Heart left ventricle (tissue), 13 donors: ENCODE measurements around the gene COX10.

Source experiments
- POLR2A ChIP-seq, 2 donors: fragments of 450-650 bp; IDR thresholded peaks; one replicate each; pipeline ENCODE4 v1.6.1; 2017; ENCODE audit warnings: antibody characterized with exemption in 2 of 2, mild to moderate bottlenecking in 2 of 2, moderate library complexity in 2 of 2
- TF ChIP-seq, protein P1 (sequence below), 12 donors: fragments of 200-600 bp; sonication (generic) in 4 of 12; IDR thresholded peaks; one replicate each; pipeline versions ENCODE4 v1.5.0 to v1.8.0; 2018 to 2022; ENCODE audit warnings: antibody characterized with exemption in 12 of 12, mild to moderate bottlenecking in 5 of 12
- donor health status: ischemic (EF 13 %, LVEDD 7.1; RV severe dilation, severe dysfunction).
- donor health status: DM: no; HTN: yes; CAD: no.
- donor health status: DM: no; HTN: no; CAD: no.
- donor health status: ischemic (EF 25% LVEDD 6.9; RV normal size, moderate dysfunction).
- donor health status: ischemic (EF 25% LVEDD 5.7; RV mildly dilated, moderate dysfunction).
- donor health status: ischemic (EF 35%, LVEDD 5.7; RV mildly dilated, moderate dysfunction).
- donor health status: nonischemic (EF 11% LVEDD 7.7; RV severe dilation, severe dysfunction).
- donor health status: DM: yes; HTN: yes; CAD: no.
- donor health status: PGD.
- donor health status: ischemic (EF 29% LVEDD 5.4; RV normal size, mild dysfunction).
- donor health status: nonischemic (EF 23%, LVEDD 6.1; RV moderate dilation, normal function).

DNA sequence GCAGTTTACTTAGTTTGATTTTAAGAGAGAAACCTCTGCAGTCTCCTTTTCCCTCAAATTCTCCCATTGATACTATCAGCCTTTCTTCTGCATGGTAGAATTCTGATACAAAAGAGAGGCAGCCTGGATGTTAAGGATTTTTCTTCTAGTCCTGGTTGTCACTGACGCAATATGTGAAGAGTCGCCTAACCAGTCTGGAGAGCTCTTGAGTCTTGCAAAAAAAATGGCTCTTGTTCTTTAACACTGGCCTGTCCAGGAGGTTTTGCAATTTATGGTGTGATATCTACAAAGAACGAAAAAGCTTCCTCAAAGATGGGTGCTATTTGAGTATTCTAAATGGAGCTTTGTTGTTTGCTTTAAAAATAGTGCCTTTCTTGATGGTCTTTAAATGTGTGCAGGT, 28.9 kb downstream of the COX10 start:
- TF ChIP-seq, protein P1, sequence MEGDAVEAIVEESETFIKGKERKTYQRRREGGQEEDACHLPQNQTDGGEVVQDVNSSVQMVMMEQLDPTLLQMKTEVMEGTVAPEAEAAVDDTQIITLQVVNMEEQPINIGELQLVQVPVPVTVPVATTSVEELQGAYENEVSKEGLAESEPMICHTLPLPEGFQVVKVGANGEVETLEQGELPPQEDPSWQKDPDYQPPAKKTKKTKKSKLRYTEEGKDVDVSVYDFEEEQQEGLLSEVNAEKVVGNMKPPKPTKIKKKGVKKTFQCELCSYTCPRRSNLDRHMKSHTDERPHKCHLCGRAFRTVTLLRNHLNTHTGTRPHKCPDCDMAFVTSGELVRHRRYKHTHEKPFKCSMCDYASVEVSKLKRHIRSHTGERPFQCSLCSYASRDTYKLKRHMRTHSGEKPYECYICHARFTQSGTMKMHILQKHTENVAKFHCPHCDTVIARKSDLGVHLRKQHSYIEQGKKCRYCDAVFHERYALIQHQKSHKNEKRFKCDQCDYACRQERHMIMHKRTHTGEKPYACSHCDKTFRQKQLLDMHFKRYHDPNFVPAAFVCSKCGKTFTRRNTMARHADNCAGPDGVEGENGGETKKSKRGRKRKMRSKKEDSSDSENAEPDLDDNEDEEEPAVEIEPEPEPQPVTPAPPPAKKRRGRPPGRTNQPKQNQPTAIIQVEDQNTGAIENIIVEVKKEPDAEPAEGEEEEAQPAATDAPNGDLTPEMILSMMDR (IDR thresholded peaks at IDR 0.05), result no peak
- no peak for TF ChIP-seq POLR2A (IDR thresholded peaks at IDR 0.05)
